D721Med (cell line): ENCODE measurements around the gene NTRK2.

ENCODE experiments used
- DNase-seq: peaks from one replicate; pipeline ENCODE4 v3.0.0; 2011; ENCODE audit warnings: low spot score; ENCODE audit not compliant: insufficient read length
- FAIRE-seq: peaks from 2 replicates; lab custom pipeline; 2011; peaks lifted over from hg19 to GRCh38; lab: Jason Lieb, UNC
- CTCF ChIP-seq: IDR thresholded peaks from 2 replicates; pipeline ENCODE4 v1.5.1; 2012; ENCODE audit warnings: mild to moderate bottlenecking, control low read depth; ENCODE audit not compliant: insufficient read depth; ENCODE audit errors: missing control alignments

NTRK2 gene

GRCh38 chr9:84756171-84756570 lies 86.6 kb downstream of the NTRK2 start:
- DNase-seq: no peak
- no peak for TF ChIP-seq CTCF
- no peak for FAIRE-seq

- no peak for TF ChIP-seq CTCF
- FAIRE-seq (no peak), DNase-seq (no peak)
Observed at GRCh38 chr9:84756731-84757130, 87.2 kb downstream of the NTRK2 start.

- no peak for FAIRE-seq
- no peak for TF ChIP-seq CTCF
- DNase-seq: no peak
Observed at GRCh38 chr9:84758817-84759216, 89.3 kb downstream of the NTRK2 start.

GRCh38 chr9:84759300-84759750 lies 89.8 kb downstream of the NTRK2 start:
- TF ChIP-seq CTCF: no peak
- no peak for DNase-seq
- no peak for FAIRE-seq

GRCh38 chr9:84759804-84760203 lies 90.3 kb downstream of the NTRK2 start:
- DNase-seq (no peak), FAIRE-seq (no peak)
- TF ChIP-seq CTCF: no peak

GRCh38 chr9:84761137-84761808 lies 91.7 kb downstream of the NTRK2 start:
- FAIRE-seq (no peak), DNase-seq (no peak)
- no peak for TF ChIP-seq CTCF

GRCh38 chr9:84772511-84772910 lies 103.0 kb downstream of the NTRK2 start:
- no peak for TF ChIP-seq CTCF
- no peak for DNase-seq
- no peak for FAIRE-seq
